Neutrophil (primary cell): Measurements from ENCODE around the gene SMIM13.

Source experiments
- H3K27ac ChIP-seq: fragments of 200-600 bp; sonication (generic); 2 replicates; pipeline ENCODE4 v1.5.1; 2016; ENCODE audit warnings: mild to moderate bottlenecking, moderate library complexity
- H3K27me3 ChIP-seq: fragments of 200-600 bp; sonication (generic); 2 replicates; pipeline ENCODE4 v1.6.0; 2016; ENCODE audit warnings: mild to moderate bottlenecking
- H3K36me3 ChIP-seq: fragments of 200-600 bp; sonication (generic); 2 replicates; pipeline ENCODE4 v1.5.1; 2017
- H3K4me1 ChIP-seq, 2 experiments: fragments of 200-600 bp in 1 of 2; sonication (generic) in 1 of 2; 1 replicate in 1 of 2; 2 replicates in 1 of 2; pipeline versions ENCODE4 v1.5.1 to v1.6.1; 2013 to 2016; ENCODE audit warnings: low read depth in 1 of 2, low read length in 1 of 2, mild to moderate bottlenecking in 1 of 2, moderate library complexity in 1 of 2; ENCODE audit not compliant: control insufficient read depth in 1 of 2, insufficient read depth in 1 of 2
- H3K4me3 ChIP-seq, 2 experiments: fragments of 200-600 bp in 1 of 2; sonication (generic) in 1 of 2; 1 replicate in 1 of 2; 2 replicates in 1 of 2; pipeline ENCODE4 v1.5.1; 2013 to 2016; ENCODE audit warnings: low read depth in 1 of 2, low read length in 1 of 2, mild to moderate bottlenecking in 1 of 2, moderate library complexity in 1 of 2
- H3K9me3 ChIP-seq: fragments of 200-600 bp; sonication (generic); 2 replicates; pipeline ENCODE4 v1.5.1; 2016
- TF ChIP-seq, protein P1 (sequence below): fragments of 200-600 bp; sonication (generic); IDR thresholded peaks from 2 replicates; pipeline ENCODE4 v1.5.1; 2016; ENCODE audit warnings: antibody characterized with exemption

SMIM13 gene

DNA sequence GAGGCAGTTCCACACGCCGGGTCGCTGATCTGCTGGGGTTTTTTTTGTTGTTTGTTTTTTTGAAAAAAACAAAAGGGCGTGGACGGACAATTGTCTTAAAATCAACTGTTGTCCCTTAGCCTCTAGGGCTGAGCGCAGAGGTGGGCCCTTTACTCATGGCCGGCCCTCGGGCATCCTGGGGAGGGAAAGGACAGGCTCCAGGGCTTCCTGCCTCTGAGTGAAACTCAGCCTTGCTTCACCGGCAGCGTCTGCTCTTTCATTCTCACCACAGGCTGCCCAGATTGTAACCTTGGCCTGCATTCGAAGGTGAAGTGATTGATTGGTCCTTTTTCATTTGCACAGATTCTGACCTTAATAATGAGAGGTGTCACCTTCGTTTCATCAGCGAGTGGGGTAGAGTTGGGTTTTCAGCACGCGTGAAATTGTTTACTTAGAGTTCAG, 797 bp downstream of the SMIM13 start:
- H3K27ac ChIP-seq, result peak overlapping the region; percentile 84
- TF ChIP-seq, protein P1, sequence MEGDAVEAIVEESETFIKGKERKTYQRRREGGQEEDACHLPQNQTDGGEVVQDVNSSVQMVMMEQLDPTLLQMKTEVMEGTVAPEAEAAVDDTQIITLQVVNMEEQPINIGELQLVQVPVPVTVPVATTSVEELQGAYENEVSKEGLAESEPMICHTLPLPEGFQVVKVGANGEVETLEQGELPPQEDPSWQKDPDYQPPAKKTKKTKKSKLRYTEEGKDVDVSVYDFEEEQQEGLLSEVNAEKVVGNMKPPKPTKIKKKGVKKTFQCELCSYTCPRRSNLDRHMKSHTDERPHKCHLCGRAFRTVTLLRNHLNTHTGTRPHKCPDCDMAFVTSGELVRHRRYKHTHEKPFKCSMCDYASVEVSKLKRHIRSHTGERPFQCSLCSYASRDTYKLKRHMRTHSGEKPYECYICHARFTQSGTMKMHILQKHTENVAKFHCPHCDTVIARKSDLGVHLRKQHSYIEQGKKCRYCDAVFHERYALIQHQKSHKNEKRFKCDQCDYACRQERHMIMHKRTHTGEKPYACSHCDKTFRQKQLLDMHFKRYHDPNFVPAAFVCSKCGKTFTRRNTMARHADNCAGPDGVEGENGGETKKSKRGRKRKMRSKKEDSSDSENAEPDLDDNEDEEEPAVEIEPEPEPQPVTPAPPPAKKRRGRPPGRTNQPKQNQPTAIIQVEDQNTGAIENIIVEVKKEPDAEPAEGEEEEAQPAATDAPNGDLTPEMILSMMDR, result no peak
- no peaks in the 10 kb centered on the region for H3K9me3 ChIP-seq
- H3K36me3 ChIP-seq, result no peaks in the 10 kb centered on the region
- peak overlapping the region; percentile 85 to 100 for H3K4me3 ChIP-seq
- H3K27me3 ChIP-seq, result no peaks in the 10 kb centered on the region
- H3K4me1 ChIP-seq, result peaks cover 14 to 18% of the 10 kb centered on the region in 2 experiments

DNA sequence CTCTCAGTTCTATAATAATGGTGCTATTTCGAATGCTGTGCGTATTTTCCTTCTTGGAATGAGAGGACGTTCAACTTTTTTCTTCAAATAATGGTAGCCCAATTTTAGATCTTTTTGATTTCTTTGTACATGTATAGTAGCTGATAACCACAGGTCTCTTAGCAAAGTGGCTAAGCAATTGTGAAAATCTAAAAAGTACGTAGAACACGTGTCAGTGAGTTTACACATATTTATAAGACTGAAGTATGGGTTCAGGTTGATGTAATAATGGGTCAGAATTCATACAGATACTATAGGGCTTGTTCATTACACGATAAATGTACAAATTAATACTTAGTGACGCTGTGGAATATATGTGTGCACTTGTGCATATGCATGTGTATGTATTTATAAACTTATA, 1.3 kb downstream of the SMIM13 start:
- Histone ChIP-seq H3K9me3 (no peaks in the 10 kb centered on the region), H3K27me3 (no peaks in the 10 kb centered on the region), H3K27ac (no peak overlapping the region), H3K36me3 (no peaks in the 10 kb centered on the region), H3K4me3 (peak overlapping the region in 1 of 2 experiments; percentile 85), H3K4me1 (peaks cover 14 to 18% of the 10 kb centered on the region in 2 experiments)
- TF ChIP-seq, protein P1, result no peak

DNA sequence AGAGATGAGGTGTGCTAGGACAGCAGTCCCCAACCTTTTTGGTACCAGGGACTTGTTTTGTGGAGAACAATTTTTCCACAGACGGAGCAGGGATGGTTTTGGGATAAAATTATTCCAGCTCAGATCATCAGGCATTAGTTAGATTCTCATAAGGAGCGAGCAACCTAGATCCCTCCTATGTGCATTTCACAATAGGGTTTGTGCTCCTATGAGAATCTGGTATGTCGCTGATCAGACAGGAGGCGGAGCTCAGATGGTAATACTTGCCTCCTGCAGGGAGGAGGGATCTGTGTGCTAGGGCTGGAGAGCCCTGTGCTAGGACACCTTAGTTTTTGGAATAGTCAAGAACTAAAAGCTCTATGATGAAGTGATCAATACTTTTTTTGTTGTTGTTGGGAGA, 2.5 kb downstream of the SMIM13 start:
- TF ChIP-seq, protein P1, result no peak
- peaks cover 14 to 18% of the 10 kb centered on the region in 2 experiments for H3K4me1 ChIP-seq
- no peak overlapping the region for H3K27ac ChIP-seq
- H3K9me3 ChIP-seq, result no peaks in the 10 kb centered on the region
- no peak overlapping the region for H3K4me3 ChIP-seq
- H3K36me3 ChIP-seq, result no peaks in the 10 kb centered on the region
- H3K27me3 ChIP-seq, result no peaks in the 10 kb centered on the region

DNA sequence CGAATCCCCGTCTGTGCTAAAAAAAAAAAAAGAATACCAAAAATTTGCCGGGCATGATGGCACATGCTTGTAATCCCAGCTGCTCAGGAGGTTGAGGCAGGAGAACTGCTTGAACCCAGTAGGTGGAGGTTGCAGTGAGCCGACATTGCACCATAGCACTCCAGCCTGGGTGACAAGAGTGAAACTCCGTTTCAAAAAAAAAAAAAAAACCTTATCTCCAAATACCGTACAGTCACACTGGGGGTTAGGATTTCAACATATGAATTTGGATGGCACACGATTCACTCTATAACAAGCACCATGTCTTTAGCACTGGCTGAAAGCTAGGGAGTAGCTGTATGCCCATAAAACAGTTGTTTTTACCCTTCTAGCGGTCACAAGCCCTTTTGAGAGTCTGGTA, 3.8 kb downstream of the SMIM13 start:
- Histone ChIP-seq H3K36me3 (no peaks in the 10 kb centered on the region), H3K27me3 (no peaks in the 10 kb centered on the region), H3K4me1 (peaks cover 18 to 21% of the 10 kb centered on the region in 2 experiments), H3K9me3 (no peaks in the 10 kb centered on the region), H3K4me3 (no peak overlapping the region), H3K27ac (no peak overlapping the region)
- TF ChIP-seq, protein P1, result no peak

GRCh38 chr6:11098004-11098403, 4.4 kb downstream of the SMIM13 start:
- H3K27ac ChIP-seq, result no peak overlapping the region
- TF ChIP-seq, protein P1, result no peak

GRCh38 chr6:11101417-11101816, 7.8 kb downstream of the SMIM13 start:
- TF ChIP-seq, protein P1, result no peak
- H3K27ac ChIP-seq, result no peak overlapping the region
- H3K36me3 ChIP-seq, result no peaks in the 10 kb centered on the region
- no peaks in the 10 kb centered on the region for H3K9me3 ChIP-seq
- no peak overlapping the region for H3K4me3 ChIP-seq
- H3K4me1 ChIP-seq, result peaks cover 0 to 7% of the 10 kb centered on the region in 2 experiments
- no peaks in the 10 kb centered on the region for H3K27me3 ChIP-seq

More at GRCh38 chr6:11098004-11098403, 4.4 kb downstream of the SMIM13 start:
- no peaks in the 10 kb centered on the region for H3K36me3 ChIP-seq
- peaks cover 16 to 19% of the 10 kb centered on the region in 2 experiments for H3K4me1 ChIP-seq
- no peak overlapping the region for H3K4me3 ChIP-seq
- H3K27me3 ChIP-seq, result no peaks in the 10 kb centered on the region
- no peaks in the 10 kb centered on the region for H3K9me3 ChIP-seq
